ENCODE data around the gene ZNF653.

DNA sequence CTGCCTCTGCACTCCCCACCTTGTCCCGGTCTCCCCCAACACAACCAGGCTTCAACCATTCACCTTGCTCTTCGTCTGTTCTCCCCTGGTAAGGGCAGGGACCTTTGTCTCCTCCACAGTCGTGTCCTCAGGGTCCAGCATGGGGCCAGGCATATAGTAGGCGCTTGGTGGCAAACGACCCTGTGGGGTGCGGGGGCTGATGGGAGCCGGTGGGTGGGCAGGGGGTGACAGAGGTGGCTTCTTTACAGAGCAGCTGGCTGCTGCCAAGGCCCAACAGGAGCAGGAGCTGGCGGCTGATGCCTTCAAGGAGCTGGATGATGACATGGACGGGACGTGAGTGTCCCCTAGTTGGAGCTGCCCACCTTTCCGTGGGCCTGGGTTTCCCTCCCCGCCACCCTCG lies 60.5 kb downstream of the ZNF653 start:
- TF ChIP-seq, protein P1, sequence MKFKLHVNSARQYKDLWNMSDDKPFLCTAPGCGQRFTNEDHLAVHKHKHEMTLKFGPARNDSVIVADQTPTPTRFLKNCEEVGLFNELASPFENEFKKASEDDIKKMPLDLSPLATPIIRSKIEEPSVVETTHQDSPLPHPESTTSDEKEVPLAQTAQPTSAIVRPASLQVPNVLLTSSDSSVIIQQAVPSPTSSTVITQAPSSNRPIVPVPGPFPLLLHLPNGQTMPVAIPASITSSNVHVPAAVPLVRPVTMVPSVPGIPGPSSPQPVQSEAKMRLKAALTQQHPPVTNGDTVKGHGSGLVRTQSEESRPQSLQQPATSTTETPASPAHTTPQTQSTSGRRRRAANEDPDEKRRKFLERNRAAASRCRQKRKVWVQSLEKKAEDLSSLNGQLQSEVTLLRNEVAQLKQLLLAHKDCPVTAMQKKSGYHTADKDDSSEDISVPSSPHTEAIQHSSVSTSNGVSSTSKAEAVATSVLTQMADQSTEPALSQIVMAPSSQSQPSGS (IDR thresholded peaks at IDR 0.05; ENCODE audit: low read length), result no peak
- TF ChIP-seq, protein P2, sequence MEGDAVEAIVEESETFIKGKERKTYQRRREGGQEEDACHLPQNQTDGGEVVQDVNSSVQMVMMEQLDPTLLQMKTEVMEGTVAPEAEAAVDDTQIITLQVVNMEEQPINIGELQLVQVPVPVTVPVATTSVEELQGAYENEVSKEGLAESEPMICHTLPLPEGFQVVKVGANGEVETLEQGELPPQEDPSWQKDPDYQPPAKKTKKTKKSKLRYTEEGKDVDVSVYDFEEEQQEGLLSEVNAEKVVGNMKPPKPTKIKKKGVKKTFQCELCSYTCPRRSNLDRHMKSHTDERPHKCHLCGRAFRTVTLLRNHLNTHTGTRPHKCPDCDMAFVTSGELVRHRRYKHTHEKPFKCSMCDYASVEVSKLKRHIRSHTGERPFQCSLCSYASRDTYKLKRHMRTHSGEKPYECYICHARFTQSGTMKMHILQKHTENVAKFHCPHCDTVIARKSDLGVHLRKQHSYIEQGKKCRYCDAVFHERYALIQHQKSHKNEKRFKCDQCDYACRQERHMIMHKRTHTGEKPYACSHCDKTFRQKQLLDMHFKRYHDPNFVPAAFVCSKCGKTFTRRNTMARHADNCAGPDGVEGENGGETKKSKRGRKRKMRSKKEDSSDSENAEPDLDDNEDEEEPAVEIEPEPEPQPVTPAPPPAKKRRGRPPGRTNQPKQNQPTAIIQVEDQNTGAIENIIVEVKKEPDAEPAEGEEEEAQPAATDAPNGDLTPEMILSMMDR (IDR thresholded peaks at IDR 0.05; ENCODE audit: control extremely low read depth in 1 of 3, insufficient read depth in 1 of 3, low read depth in 1 of 3, low read length in 3 of 3), result no peak
- TF ChIP-seq EZH2 (IDR thresholded peaks at IDR 0.05; ENCODE audit: low read depth, low read length, severe bottlenecking) (no peak), POLR2A (IDR thresholded peaks at IDR 0.05; ENCODE audit: control extremely low read depth in 1 of 2, low read depth in 2 of 2, low read length in 2 of 2) (no peak), CEBPB (IDR thresholded peaks at IDR 0.05; ENCODE audit: low read depth, low read length) (no peak), CHD1 (IDR thresholded peaks at IDR 0.05; ENCODE audit: low read depth, low read length) (no peak), POLR2AphosphoS5 (IDR thresholded peaks at IDR 0.05; ENCODE audit: low read depth, low read length) (no peak), CTBP2 (IDR thresholded peaks at IDR 0.05; ENCODE audit: borderline replicate concordance, insufficient read depth, insufficient read length, low read length) (no peak), RAD21 (IDR thresholded peaks at IDR 0.05 in 1 of 2, conservative IDR thresholded peaks at IDR 0.05 in 1 of 2; ENCODE audit: low read depth in 2 of 2, low read length in 2 of 2) (no peak), SUZ12 (IDR thresholded peaks at IDR 0.05; ENCODE audit: low read length) (no peak), YY1 (IDR thresholded peaks at IDR 0.05; ENCODE audit: low read depth, low read length) (no peak), RBBP5 (IDR thresholded peaks at IDR 0.05; ENCODE audit: borderline replicate concordance, low read depth, low read length) (no peak)
- TF ChIP-seq, protein P3, sequence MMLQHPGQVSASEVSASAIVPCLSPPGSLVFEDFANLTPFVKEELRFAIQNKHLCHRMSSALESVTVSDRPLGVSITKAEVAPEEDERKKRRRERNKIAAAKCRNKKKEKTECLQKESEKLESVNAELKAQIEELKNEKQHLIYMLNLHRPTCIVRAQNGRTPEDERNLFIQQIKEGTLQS (IDR thresholded peaks at IDR 0.05; ENCODE audit: insufficient read depth, low read depth, low read length), result no peak
